Endothelial cell of umbilical vein (primary cell): Measurements from ENCODE around the gene PARD6G.

Experiments
- GATA2 ChIP-seq: IDR thresholded peaks from 2 replicates; pipeline ENCODE4 v1.7.0; 2011; ENCODE audit warnings: low read depth, mild to moderate bottlenecking, moderate library complexity, mixed read lengths, low read length; ENCODE audit not compliant: insufficient read length, insufficient read depth
- JUN ChIP-seq: IDR thresholded peaks from 2 replicates; pipeline ENCODE4 v1.6.1; 2011; ENCODE audit warnings: borderline replicate concordance, low read depth; ENCODE audit not compliant: insufficient read length, insufficient read depth
- POLR2A ChIP-seq: IDR thresholded peaks from 2 replicates; pipeline ENCODE4 v1.6.1; 2012; ENCODE audit warnings: low read depth, mild to moderate bottlenecking, control low read depth, low read length
- POLR2AphosphoS5 ChIP-seq: IDR thresholded peaks from 2 replicates; pipeline ENCODE4 v1.6.1; 2012; ENCODE audit warnings: low read depth, mild to moderate bottlenecking, control low read depth, low read length, moderate library complexity; ENCODE audit not compliant: insufficient read depth
- TF ChIP-seq, protein P1 (sequence below), 2 donors: IDR thresholded peaks; 1 replicate in 1 of 2; 2 replicates in 1 of 2; pipeline ENCODE4 v1.5.1; 2011; ENCODE audit warnings: low read length in 2 of 2, mild to moderate bottlenecking in 2 of 2, moderate library complexity in 2 of 2, control low read depth in 1 of 2, inconsistent platforms in 1 of 2, low read depth in 1 of 2; ENCODE audit not compliant: insufficient read depth in 1 of 2; ENCODE audit errors: extremely low read depth in 1 of 2

- TF ChIP-seq, protein P1, sequence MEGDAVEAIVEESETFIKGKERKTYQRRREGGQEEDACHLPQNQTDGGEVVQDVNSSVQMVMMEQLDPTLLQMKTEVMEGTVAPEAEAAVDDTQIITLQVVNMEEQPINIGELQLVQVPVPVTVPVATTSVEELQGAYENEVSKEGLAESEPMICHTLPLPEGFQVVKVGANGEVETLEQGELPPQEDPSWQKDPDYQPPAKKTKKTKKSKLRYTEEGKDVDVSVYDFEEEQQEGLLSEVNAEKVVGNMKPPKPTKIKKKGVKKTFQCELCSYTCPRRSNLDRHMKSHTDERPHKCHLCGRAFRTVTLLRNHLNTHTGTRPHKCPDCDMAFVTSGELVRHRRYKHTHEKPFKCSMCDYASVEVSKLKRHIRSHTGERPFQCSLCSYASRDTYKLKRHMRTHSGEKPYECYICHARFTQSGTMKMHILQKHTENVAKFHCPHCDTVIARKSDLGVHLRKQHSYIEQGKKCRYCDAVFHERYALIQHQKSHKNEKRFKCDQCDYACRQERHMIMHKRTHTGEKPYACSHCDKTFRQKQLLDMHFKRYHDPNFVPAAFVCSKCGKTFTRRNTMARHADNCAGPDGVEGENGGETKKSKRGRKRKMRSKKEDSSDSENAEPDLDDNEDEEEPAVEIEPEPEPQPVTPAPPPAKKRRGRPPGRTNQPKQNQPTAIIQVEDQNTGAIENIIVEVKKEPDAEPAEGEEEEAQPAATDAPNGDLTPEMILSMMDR (IDR thresholded peaks at IDR 0.05; ENCODE audit: extremely low read depth in 1 of 2, insufficient read depth in 1 of 2, low read depth in 1 of 2, low read length in 2 of 2) = no peak
- TF ChIP-seq POLR2AphosphoS5 (no peak), POLR2A (no peak), GATA2 (no peak), JUN (no peak)
Observed at GRCh38 chr18:80183273-80184050, 63.9 kb downstream of the PARD6G start.
